ENCODE results near the gene RSPO1. TPM values are rescaled to one million over a fixed set of nuclear protein-coding genes. Genes with fewer than 3 reads are reported as not detected.

Gene RSPO1
- total and polyA plus RNA-seq, 2 experiments from 2014 or later, result 0.22 TPM; not detected in 1

DNA sequence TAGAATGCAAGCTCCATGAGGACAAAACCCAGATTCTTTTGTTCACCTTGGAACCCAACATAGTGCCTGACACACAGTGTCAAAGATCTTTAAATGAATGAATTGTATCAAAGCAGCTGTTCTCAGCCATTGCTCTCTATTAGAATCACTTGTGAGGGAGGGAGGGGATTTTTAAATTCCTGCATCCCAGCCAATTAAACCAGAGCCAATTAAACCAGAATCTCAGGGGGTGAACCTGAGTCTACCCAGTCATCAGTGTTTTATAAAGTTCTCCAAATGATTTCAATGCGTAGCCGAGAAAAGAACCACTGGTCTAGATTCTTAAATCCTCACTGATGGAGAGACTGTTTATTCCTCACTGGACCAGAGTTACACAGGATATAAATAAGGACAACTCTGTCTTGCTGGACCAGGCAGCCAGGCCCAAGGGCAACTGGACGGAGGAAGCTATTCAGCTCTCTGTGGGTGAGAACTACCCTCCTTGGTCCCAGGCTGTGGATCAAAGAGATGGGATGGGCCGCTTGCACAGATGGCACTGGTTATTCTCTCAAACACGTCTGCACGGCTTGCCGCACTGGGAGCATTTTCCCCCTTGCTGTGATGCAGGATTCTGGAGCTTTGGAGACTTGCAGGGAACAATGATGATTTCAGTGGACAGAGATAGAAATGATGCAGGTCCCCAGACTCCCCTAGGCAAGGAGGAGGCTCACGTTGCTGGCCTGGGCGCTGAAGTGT is 37.6 kb upstream of the RSPO1 start:
- Histone ChIP-seq H2AFZ (no peak overlapping the region), H3K9ac (no peak overlapping the region), H3K9me3 (ENCODE audit: low read depth) (no peaks in the 10 kb centered on the region), H3K4me2 (ENCODE audit: unreplicated experiment) (no peak overlapping the region), H3K79me2 (ENCODE audit: insufficient read depth) (no peaks in the 10 kb centered on the region), H3K4me1 (ENCODE audit: insufficient read depth) (no peaks in the 10 kb centered on the region), H4K20me1 (ENCODE audit: insufficient read depth) (no peaks in the 10 kb centered on the region), H3K4me3 (no peak overlapping the region), H3F3A (ENCODE audit: insufficient read depth) (no peaks in the 10 kb centered on the region), H3K27ac (no peak overlapping the region), H3K36me3 (ENCODE audit: low read depth) (no peaks in the 10 kb centered on the region), H3K9me2 (ENCODE audit: insufficient read depth) (no peaks in the 10 kb centered on the region), H3K27me3 (replicated peaks; ENCODE audit: insufficient read depth) (peaks cover 21% of the 10 kb centered on the region)
- TF ChIP-seq EZH2 (IDR thresholded peaks at IDR 0.05; ENCODE audit: insufficient read depth, poor library complexity, severe bottlenecking) (no peak), EZH2phosphoT487 (IDR thresholded peaks at IDR 0.05; ENCODE audit: insufficient read depth, low read depth) (no peak)
- in situ Hi-C loops (cut with MboI), result loop anchor here (10.0 kb wide), 1 partner anchor 218 kb away; no protein-coding TSS in a partner anchor
- WGBS, 2 experiments (ENCODE audit: low coverage in 1 of 2, low lambda C conversion rate in 2 of 2, missing lambda C conversion rate in 2 of 2), result 6 to 16% methylated on average over 9 of the region's 9 CpGs
- DNase-seq, result no peak

DNA sequence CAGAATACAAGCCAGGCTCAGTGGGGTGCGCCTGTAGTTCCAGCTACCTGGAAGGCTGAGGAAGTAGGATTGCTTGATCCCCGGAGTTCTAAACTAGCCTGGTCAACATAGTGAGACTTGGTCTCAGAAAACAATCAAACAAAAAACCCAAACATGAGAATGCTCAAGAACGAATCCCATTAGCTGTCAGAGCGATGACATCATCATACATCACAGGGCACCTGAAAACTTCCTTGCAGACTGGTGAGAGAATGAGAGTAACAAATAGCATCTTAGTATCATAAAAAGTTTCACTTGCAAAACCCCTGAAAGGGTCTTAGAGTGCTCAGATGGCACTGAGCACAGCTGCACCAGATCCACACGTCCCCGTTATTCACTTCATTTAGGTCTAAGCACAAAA is 36.6 kb upstream of the RSPO1 start:
- no peaks in the 10 kb centered on the region for H3F3A ChIP-seq (ENCODE audit: insufficient read depth)

DNA sequence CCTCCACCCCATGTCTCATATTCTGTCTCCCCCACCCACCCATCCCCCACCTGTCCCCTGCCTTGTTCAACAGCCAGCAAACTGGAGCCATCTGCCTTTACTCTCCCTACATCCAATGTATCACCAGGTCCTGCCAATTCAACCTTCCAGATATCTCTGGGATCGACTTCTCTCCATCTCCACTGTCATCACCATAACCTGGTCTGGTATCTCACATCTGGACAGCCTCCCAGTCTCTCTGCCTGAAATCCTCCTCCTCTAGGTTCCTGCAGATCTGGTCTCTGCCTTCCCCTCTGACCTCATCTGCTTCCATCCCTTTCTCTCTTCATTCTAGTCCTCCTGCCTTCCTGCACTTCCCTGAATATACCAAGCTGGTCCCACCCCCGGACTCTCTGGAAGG is 35.4 kb upstream of the RSPO1 start:
- in situ Hi-C loops (cut with MboI), result loop anchor here (10.0 kb wide), 1 partner anchor 215 kb away; no protein-coding TSS in a partner anchor
- H3F3A ChIP-seq (ENCODE audit: insufficient read depth), result no peaks in the 10 kb centered on the region
- 37 to 41% methylated on average over 2 of the region's 2 CpGs for WGBS, 2 experiments (ENCODE audit: low coverage in 1 of 2, low lambda C conversion rate in 2 of 2, missing lambda C conversion rate in 2 of 2)

More for the DNA sequence above, 36.6 kb upstream of the RSPO1 start:
- no peak for DNase-seq
- Histone ChIP-seq H3K79me2 (ENCODE audit: insufficient read depth) (no peaks in the 10 kb centered on the region), H3K27me3 (replicated peaks; ENCODE audit: insufficient read depth) (peaks cover 24% of the 10 kb centered on the region), H2AFZ (no peak overlapping the region), H3K36me3 (ENCODE audit: low read depth) (no peaks in the 10 kb centered on the region), H3K9me3 (ENCODE audit: low read depth) (no peaks in the 10 kb centered on the region), H3K4me2 (ENCODE audit: unreplicated experiment) (no peak overlapping the region), H3K27ac (no peak overlapping the region), H3K9me2 (ENCODE audit: insufficient read depth) (no peaks in the 10 kb centered on the region), H4K20me1 (ENCODE audit: insufficient read depth) (no peaks in the 10 kb centered on the region), H3K4me1 (ENCODE audit: insufficient read depth) (no peaks in the 10 kb centered on the region), H3K9ac (no peak overlapping the region), H3K4me3 (no peak overlapping the region)
- in situ Hi-C loops (cut with MboI), result loop anchor here (10.0 kb wide), 1 partner anchor 216 kb away; no protein-coding TSS in a partner anchor
- WGBS, 2 experiments (ENCODE audit: low coverage in 1 of 2, low lambda C conversion rate in 2 of 2, missing lambda C conversion rate in 2 of 2), result 65 to 70% methylated on average over 6 of the region's 6 CpGs
- TF ChIP-seq EZH2phosphoT487 (IDR thresholded peaks at IDR 0.05; ENCODE audit: insufficient read depth, low read depth) (no peak), EZH2 (IDR thresholded peaks at IDR 0.05; ENCODE audit: insufficient read depth, poor library complexity, severe bottlenecking) (no peak)

DNA sequence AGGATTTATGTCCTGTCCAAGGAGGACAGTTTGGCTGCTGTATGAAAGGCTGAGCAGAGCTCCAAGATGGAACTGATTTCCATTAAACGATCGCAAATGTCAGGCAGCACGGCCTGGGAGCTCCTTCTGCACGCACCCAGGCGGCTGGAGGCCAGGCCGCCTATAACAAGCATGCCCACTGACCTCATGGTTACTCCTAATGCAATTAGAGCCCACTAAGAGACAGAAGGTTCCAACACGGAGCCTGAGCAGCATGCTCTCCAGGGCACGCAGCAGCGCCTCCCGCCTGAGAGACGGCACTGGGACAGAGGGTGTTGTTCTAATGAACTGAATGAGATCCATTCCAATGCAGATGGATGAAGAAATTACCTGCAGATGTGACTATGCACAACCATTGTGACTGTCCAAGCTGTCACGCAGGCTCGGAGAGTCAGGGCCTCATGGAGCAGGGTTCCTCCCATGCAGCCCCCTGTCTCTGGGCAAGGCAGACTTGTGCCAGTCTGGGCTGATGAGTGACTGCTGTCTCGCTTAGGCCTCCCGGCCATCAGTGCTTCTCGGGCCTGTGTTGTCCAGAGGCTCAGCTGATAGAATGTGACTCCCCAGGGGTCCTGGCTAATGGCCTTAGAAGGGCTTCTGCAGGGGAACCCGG is 32.5 kb upstream of the RSPO1 start:
- H3K27me3 ChIP-seq (replicated peaks; ENCODE audit: insufficient read depth), result peaks cover 19% of the 10 kb centered on the region
- no peak overlapping the region for H3K4me2 ChIP-seq (ENCODE audit: unreplicated experiment)
- H3K9me2 ChIP-seq (ENCODE audit: insufficient read depth), result no peaks in the 10 kb centered on the region
- no peaks in the 10 kb centered on the region for H3F3A ChIP-seq (ENCODE audit: insufficient read depth)
- H3K4me3 ChIP-seq, result no peak overlapping the region
- no peaks in the 10 kb centered on the region for H3K36me3 ChIP-seq (ENCODE audit: low read depth)
- TF ChIP-seq EZH2 (IDR thresholded peaks at IDR 0.05; ENCODE audit: insufficient read depth, poor library complexity, severe bottlenecking), result no peak
- no peak for TF ChIP-seq EZH2phosphoT487 (IDR thresholded peaks at IDR 0.05; ENCODE audit: insufficient read depth, low read depth)
- no peaks in the 10 kb centered on the region for H3K4me1 ChIP-seq (ENCODE audit: insufficient read depth)
- WGBS, 2 experiments (ENCODE audit: low coverage in 1 of 2, low lambda C conversion rate in 2 of 2, missing lambda C conversion rate in 2 of 2), result 14 to 15% methylated on average over 17 of the region's 17 CpGs
- no peaks in the 10 kb centered on the region for H3K9me3 ChIP-seq (ENCODE audit: low read depth)
- no peak overlapping the region for H3K27ac ChIP-seq
- no peak overlapping the region for H3K9ac ChIP-seq
- H4K20me1 ChIP-seq (ENCODE audit: insufficient read depth), result no peaks in the 10 kb centered on the region
- DNase-seq, result peak; percentile 38
- in situ Hi-C loops (cut with MboI), result loop anchor here (5.0 kb wide), 1 partner anchor 60 kb away; no protein-coding TSS in a partner anchor
- H2AFZ ChIP-seq, result no peak overlapping the region
- H3K79me2 ChIP-seq (ENCODE audit: insufficient read depth), result no peaks in the 10 kb centered on the region

More for the DNA sequence above, 35.4 kb upstream of the RSPO1 start:
- Histone ChIP-seq H4K20me1 (ENCODE audit: insufficient read depth) (no peaks in the 10 kb centered on the region), H3K27me3 (replicated peaks; ENCODE audit: insufficient read depth) (peaks cover 20% of the 10 kb centered on the region), H3K27ac (no peak overlapping the region), H3K4me2 (ENCODE audit: unreplicated experiment) (no peak overlapping the region), H3K9ac (no peak overlapping the region), H3K79me2 (ENCODE audit: insufficient read depth) (no peaks in the 10 kb centered on the region), H3K4me1 (ENCODE audit: insufficient read depth) (no peaks in the 10 kb centered on the region), H3K9me3 (ENCODE audit: low read depth) (no peaks in the 10 kb centered on the region), H3K9me2 (ENCODE audit: insufficient read depth) (no peaks in the 10 kb centered on the region), H3K36me3 (ENCODE audit: low read depth) (no peaks in the 10 kb centered on the region), H2AFZ (no peak overlapping the region), H3K4me3 (no peak overlapping the region)
- DNase-seq, result no peak
- TF ChIP-seq EZH2 (IDR thresholded peaks at IDR 0.05; ENCODE audit: insufficient read depth, poor library complexity, severe bottlenecking) (no peak), EZH2phosphoT487 (IDR thresholded peaks at IDR 0.05; ENCODE audit: insufficient read depth, low read depth) (no peak)

Data from GM23248 (cell line).